ENCODE measurements around the gene SPAG17. TPM values are rescaled to one million over a fixed set of nuclear protein-coding genes. Genes with fewer than 3 reads are reported as not detected.

SPAG17 gene
- total and polyA plus RNA-seq, 8 donors = 1.3 to 18.3 (median 9.7) TPM

GRCh38 chr1:118102445-118102844 lies 82.6 kb downstream of the SPAG17 start:
- no peaks in the 10 kb centered on the region for H3K36me3 ChIP-seq
- no peak overlapping the region for H3K27ac ChIP-seq
- H3K4me1 ChIP-seq = peaks cover 0 to 2% of the 10 kb centered on the region in 2 donors
- H3K27me3 ChIP-seq = no peaks in the 10 kb centered on the region
- TF ChIP-seq CTCF (IDR thresholded peaks at IDR 0.05) = no peak
- no peaks in the 10 kb centered on the region for H3K9me3 ChIP-seq
- H3K4me3 ChIP-seq = no peak overlapping the region
- no peak for DNase-seq
- intact Hi-C loops (cut with DNase I) = no loop called here
- ATAC-seq = no peak

- H3K27me3 ChIP-seq = no peaks in the 10 kb centered on the region
- peaks cover 0 to 2% of the 10 kb centered on the region in 2 donors for H3K4me1 ChIP-seq
- intact Hi-C loops (cut with DNase I) = no loop called here
- H3K36me3 ChIP-seq = no peaks in the 10 kb centered on the region
- no peaks in the 10 kb centered on the region for H3K9me3 ChIP-seq
- no peak for TF ChIP-seq CTCF (IDR thresholded peaks at IDR 0.05)
- DNase-seq (no peak), ATAC-seq (no peak)
- H3K27ac ChIP-seq = no peak overlapping the region
- H3K4me3 ChIP-seq = no peak overlapping the region
Measured at GRCh38 chr1:118101999-118102398, 83.0 kb downstream of the SPAG17 start.

- DNase-seq = no peak
- no peak for TF ChIP-seq CTCF (IDR thresholded peaks at IDR 0.05)
Measured at GRCh38 chr1:118101515-118101844, 83.5 kb downstream of the SPAG17 start.

GRCh38 chr1:118100686-118101514 lies 84.1 kb downstream of the SPAG17 start:
- peak; percentile 87 for ATAC-seq
- H3K27me3 ChIP-seq = no peaks in the 10 kb centered on the region
- intact Hi-C loops (cut with DNase I) = no loop called here
- H3K27ac ChIP-seq = no peak overlapping the region
- H3K4me3 ChIP-seq = no peak overlapping the region
- H3K9me3 ChIP-seq = no peaks in the 10 kb centered on the region
- H3K36me3 ChIP-seq = no peaks in the 10 kb centered on the region
- no peak for TF ChIP-seq CTCF (IDR thresholded peaks at IDR 0.05)
- peaks cover 0 to 2% of the 10 kb centered on the region in 2 donors for H3K4me1 ChIP-seq
- peak in 1 of 4 donors; percentile 38 for DNase-seq

More at GRCh38 chr1:118101515-118101844, 83.5 kb downstream of the SPAG17 start:
- Histone ChIP-seq H3K9me3 (no peaks in the 10 kb centered on the region), H3K4me3 (no peak overlapping the region), H3K36me3 (no peaks in the 10 kb centered on the region), H3K27ac (no peak overlapping the region), H3K27me3 (no peaks in the 10 kb centered on the region), H3K4me1 (peaks cover 0 to 2% of the 10 kb centered on the region in 2 donors)
- ATAC-seq = no peak
- intact Hi-C loops (cut with DNase I) = no loop called here

- Histone ChIP-seq H3K36me3 (no peaks in the 10 kb centered on the region), H3K4me1 (peaks cover 0 to 2% of the 10 kb centered on the region in 2 donors), H3K4me3 (no peak overlapping the region), H3K27ac (no peak overlapping the region), H3K27me3 (no peaks in the 10 kb centered on the region), H3K9me3 (no peaks in the 10 kb centered on the region)
- intact Hi-C loops (cut with DNase I) = no loop called here
- no peak for TF ChIP-seq CTCF (IDR thresholded peaks at IDR 0.05)
- no peak for DNase-seq
- ATAC-seq = no peak
Measured at GRCh38 chr1:118099686-118100085, 85.3 kb downstream of the SPAG17 start.
